Retina (tissue), 1 donor: Measurements from ENCODE around the gene PRICKLE2.

Source experiments
- DNase-seq: peaks from one replicate; pipeline ENCODE4 v3.0.0-alpha.2; 2016

PRICKLE2 gene

DNA sequence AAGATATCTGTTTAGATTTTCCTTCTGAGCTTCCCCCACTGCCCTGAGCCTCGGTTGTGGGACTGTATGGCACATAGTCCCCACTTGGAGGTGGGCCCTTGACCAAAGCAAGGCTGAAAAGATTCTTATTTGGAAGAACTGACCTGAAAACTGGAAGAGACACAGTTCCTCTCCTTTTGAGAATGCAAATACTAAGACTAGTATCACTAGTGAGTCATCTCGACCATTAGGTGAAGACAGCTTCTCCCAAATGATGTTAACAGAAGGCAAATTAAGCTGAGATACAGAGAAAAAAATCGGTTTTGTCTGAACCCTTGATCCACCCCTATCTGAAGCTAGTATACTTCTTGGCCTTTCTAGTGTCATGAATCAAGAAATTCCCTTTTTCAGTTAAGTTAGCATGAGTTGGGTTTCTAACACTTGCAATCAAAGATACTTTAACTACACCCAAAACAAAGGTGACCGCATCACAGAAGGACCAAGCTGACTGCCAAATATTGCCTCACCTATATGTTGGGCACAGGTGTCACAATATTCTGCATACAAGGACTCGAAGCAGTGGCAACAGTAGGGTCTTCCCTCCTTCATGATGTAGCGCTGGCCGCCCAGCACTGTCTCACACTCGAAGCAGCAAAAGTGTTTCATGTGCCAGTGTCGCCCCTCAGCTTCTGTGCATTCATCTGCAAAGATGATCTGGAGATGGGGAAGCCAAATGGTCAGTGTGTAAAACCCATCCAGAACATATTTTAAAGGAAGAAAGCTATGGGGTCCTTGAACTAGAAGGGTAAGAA is 72.4 kb downstream of the PRICKLE2 start:
- DNase-seq = no peak

DNA sequence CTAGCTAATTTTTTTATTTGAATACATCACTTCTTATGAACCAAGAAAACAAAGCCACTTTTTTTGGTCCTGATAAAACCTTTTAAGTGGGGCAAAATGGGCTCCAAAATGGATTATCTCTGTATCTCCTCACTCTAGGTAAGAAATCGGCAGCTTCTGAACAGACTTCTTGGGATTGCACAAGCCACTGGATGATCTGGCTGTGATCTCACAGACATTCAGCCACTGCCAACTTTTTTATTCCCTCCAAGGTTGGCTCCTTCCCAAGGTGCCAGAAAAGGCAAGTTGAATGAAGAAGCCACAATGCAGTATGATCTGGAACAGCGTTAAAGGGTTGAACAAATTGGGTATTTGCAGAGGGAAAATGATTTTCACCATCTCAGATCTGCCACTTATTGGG is 73.2 kb downstream of the PRICKLE2 start:
- DNase-seq = no peak

DNA sequence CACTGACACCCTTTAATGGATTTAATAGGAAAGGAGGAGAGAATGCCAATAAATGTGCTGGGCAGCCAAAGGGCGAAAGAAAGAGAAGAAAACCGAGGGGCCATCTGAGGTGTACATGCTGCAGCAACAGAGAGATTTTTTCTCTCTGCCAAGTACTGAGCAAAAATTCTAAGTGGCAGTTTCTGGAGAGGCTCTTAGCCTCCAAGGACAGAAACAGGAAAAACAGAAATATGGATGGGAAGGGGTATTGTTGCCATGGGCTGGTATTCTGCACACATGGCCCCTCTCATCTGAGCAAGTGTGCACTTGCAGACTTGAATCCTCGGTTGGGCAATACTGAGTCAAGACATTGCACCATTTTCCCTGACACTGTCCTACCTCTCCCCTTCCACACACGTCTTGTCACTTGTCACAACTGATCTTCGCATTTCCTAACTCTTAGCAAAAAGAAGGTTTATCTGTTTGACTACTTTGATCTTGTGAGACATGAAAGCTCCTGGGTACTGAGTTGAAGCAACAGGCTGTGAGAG is 73.9 kb downstream of the PRICKLE2 start:
- no peak for DNase-seq

DNA sequence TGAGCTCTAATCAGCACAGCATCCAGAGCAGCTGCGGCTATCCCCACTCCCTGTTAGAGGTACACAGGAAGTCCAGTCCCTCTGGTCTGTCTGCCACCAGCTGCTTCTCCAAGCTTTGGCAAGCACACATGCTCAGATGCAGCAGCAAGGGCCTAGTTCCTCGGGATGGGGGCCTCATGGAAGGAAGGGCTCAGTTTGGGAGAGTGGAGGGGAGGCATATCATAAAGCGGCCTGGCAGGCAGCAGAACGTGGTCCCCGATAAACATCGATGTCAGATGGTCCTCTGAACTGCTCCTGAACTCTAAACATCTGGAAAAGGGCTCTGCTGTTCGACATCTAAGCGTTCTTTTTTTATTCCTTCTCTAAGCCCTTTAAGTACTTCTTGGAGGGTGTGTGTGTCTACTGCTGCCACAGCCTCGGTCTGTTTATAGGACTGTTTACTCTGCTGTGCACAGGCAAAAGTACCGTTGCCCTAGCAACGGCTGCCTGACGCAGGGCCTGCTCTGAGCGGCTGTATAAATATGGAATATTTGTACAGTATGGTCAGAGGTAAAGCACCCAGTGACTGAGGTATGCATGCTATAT is 74.6 kb downstream of the PRICKLE2 start:
- peak; percentile 29 for DNase-seq

DNA sequence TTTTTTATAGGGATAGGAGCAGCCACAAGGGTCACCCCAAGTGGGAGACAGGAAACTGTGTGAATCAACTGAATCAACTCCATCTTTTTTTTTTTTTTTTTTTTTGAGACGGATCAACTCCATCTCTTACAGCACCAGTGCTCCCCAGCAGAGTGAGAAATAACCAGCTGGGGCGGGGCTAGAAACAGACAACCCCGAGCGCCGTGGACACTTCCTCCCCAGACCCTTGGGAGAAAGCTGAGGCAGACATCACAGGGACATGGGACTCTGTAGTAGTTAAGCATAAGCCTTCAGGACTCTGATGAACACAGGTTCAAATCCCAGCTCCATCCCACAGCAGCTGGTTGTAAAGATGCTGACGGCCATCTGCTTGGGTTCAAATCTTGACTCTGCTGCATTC is 75.4 kb downstream of the PRICKLE2 start:
- no peak for DNase-seq

DNA sequence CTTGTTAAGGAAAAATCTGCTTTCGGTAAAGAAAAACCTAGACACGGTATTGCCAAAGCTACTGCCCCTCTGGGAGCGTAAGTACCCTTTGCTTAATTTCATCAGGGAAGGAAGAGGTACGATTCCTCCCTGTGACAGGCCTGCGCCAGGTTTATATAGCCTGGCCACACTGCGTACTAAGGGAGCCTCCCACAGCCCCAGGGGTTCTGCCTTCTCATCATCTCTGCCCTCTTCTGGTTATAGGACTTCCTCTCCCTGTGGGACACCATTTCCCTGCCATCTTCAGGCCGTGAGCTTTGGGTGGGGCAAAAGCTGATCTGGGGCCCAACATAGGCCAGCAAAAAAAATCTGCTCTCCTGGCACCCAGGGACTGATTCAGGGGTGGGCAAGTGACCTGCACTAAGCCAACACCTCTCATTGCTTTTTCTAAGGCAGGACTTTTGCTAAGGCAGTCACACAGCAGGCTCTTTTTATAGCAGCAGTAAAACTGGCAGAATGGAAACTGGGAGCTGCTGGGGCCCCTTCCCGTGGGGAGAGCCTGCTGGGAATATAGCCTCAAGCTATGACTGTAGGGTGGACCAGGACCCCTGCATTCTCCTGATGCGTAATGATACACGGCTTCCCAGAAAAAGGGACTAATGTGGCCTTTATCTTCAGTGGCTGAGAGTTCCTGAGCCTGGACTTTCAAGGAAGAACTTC is 76.2 kb downstream of the PRICKLE2 start:
- no peak for DNase-seq

DNA sequence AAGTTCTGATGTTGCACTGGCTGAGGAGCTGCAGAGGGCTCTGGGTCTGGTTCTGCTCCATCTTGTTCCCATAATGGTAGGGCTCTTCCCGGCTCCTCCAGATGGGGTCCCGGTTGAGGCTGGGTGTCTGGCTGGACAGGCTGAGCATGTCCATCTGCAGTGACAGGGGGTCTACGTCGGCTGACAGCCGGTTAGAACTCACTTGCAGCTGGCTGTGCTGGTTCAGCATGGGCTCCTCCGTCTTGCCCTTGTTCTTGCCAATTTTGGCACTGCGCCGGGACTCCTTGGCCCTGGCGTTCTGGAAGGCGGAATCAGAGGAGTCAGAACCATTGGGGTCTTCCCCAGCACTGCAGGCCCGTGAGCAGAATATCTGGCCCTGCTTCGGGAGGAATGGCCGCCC is 78.1 kb downstream of the PRICKLE2 start:
- DNase-seq = no peak

DNA sequence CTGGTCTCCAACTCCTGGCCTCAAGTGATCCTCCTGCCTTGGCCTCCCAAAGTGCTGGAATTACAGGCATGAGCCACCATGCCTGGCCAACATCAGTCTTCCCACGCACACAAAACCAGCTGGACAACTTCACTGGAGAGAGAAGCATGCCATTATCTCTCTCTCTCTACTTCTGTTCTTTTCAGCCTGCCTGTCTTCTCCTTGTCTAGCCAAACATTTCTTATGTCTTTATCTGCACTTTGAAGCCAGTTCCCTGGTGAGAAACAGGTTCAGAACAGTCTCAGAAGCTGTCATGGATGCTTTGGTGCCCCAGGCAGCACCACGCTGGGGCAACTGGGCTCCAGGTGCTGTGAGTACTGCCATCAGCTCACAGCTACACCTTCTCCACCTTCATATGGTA is 79.8 kb downstream of the PRICKLE2 start:
- DNase-seq = no peak

DNA sequence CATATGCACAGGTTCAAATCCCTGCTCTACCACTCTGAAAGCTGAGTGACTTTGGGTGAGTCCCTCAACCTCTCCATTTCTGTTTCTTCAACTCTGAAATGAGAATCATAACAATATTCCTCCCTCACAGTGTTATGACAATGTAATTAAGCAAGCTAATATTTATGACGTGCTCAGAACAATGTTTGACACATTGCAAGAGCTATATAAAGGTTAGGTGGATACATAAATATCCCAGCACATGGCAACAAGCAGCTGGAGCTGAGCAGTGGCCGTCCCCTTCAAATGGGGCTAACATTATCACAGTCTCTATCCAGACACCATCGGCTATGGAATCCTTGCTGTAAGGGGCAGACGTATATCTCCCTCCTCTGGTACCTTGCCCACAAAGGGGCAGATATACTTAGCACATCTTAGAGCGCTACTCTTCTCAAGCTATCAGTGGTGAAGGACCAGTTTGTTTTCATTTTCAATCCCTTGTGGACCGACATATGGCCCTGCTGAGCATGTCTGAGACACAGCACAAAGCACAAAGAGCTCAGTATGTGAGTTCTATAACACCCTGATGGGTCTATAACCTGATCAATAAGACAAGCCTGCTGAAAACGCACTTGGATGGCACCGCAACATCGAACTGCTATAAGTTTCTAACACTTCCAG is 80.9 kb downstream of the PRICKLE2 start:
- no peak for DNase-seq

DNA sequence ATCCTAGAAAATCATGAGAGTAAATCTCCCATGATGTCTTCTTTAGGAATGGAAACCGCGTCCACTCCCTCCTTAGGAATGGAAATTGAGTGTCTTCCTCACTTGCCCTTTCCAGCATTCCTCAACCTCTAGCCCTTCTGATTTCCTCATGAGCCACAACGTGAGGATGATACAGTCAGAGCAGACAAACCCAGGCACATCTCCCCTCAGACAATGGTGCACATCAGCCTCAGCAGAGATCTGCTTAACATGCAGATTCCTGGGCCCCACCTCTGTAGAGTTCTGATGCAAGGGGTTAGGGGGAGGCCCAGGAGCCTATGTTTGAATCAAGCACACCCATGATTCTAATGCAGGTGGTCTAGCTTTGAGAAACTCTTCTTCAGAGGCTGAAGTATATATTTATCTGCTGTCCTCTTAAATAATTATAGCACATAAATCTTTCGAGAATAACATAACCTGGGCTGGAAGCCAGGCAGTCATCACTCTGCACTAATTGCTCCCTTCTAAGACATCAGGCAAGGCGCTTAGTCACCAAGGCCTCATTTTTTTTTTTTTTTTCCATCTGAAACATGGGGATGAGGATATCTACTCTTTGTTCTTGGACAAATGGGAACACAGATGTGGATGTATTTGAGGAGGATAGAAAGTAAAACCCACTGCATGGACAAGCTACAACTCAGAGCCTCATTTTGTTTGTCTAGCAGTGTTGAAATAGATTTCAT is 81.7 kb downstream of the PRICKLE2 start:
- no peak for DNase-seq

DNA sequence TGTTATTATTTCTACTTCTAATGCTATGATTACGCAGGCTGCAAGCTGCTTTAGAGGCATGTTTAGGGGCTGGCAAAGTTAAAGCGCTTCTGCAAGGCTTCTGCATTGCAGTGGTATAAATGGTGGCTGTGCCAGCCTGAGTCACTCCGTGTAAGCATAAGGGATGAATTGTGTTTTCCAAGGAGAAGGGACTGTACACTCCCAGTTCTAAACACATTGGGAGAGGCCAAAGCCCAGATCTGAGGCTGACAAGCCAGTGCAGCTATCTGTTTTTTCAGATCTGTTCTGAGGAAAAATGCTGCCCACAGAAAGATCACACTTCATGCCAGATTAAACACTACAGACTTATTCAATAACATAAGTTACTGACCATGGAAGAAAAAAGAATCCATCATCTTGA is 83.8 kb downstream of the PRICKLE2 start:
- DNase-seq = no peak

DNA sequence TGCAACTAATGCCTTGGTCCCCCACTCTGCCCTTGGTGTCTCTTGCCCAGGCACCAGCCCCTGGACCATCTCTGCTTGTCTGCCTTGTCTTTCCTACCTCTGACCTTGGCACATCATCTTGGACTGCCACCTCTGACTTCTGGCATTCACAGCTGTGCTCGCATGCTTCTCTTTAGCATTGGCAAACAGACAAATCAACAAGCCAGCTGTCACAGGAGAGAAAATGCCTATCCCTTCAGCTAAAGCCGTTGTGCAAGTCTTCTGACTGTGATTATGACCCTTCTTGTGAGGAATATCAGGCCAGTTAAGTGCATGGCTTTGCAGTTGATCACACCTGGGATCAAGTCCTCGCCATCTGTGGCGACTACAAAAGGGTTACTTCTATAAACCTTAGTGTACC is 84.6 kb downstream of the PRICKLE2 start:
- DNase-seq = no peak

DNA sequence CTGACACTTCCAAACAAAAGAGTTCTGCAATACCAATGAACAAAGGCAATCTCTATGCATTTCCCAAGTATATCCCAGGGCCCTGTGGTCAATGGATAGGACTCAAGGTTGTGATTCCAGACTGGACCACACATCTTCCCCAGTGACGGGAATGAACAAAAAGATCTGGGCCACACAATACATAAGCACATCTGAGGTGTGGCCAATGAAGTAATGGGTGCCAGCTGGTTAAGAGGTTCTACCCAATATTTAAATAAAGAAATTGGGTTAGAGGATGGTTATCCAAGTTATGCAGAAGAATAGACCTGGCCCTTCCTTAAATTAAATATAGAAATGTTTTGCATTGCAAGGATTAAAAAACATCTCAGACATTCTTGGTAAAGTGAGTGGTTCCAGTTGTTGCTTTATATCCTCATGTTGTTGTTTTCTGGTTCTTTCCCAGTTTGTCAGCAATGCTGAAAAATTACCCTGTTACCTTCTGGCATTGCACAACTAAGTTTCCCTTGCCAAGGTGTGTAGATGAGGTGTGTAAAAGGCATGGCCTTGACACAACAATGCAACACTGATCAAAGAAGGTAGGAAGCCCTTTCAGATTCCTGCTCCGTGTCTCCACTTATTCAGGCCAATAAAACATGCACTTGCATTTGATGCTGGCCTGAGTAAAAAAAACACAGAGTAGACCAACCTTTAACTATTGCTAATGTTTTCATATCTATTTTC is 86.5 kb downstream of the PRICKLE2 start:
- no peak for DNase-seq

DNA sequence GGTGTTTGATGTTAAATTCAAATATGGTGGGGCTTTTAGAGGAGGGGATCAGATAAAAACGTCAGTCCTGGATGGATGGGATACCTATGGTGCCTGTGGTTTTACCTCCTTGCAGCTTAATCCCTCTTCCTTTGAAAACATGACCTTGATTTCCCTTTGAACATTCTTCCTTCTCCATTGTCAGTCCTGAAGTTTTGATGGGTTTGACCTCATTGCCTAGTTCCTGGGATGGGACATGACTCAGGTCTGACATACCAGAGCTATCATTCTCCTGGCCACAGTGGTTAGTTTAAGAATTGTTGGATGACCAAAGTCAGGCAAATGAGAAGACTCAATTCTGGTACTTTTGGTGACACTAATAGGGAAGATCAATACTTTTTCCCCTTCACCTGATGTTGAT is 87.2 kb downstream of the PRICKLE2 start:
- DNase-seq = no peak

DNA sequence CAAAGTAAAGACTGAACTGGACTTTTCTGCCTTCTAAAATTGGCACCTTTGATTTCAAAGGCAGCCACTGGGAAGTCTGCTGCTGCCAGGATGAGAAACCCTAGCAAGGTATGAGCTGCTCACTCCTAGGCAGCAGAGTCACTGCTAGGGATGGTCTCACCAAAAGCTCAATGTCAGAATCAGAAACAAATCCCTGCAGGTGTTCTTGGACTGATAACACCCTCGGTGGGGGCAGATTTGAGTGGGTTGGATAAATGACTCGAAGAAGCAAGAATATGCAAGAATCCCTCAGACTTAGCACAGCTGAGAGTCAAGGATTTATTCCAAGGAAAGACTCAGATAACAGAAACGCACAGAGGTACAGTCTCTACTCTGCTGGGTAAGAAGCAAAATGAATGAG is 90.4 kb downstream of the PRICKLE2 start:
- DNase-seq = no peak

DNA sequence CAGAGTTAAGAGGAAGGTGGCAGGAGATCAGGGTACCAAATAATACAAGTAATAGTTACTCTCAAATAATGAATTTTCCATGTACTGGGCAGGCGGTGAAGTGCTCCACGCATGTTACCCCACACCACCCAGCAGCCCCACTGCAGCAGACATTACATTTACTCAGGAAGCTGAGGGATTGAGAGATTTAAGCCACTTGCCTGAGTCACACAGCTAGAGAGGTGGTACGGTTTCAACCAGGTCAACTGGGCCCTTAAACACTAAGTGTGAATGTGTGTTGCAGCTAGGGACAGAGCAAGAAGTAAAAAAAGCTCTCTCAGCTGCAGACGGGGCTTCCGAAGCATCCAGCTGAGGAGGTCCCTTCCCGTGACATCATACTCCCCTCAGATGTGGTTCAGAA is 91.3 kb downstream of the PRICKLE2 start:
- no peak for DNase-seq

DNA sequence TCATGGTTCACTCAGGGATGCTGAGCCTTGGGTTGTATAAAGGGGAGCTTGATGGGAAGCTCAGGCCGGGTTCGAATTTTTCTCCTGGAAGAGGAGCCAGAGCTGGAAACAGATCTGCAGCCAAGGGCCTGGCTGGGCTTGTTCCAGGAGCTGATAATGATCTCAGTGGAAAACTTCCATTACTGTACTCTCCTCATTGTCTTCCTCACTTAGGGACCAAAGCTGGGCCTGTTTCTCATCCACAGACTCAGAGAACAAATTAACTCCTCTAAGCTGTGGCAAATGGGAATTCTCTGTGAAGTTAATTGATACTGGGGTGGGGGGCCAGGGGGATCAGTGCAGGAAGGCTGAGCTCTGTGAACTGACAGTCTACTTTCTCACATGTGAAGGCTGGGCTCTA is 92.0 kb downstream of the PRICKLE2 start:
- no peak for DNase-seq

DNA sequence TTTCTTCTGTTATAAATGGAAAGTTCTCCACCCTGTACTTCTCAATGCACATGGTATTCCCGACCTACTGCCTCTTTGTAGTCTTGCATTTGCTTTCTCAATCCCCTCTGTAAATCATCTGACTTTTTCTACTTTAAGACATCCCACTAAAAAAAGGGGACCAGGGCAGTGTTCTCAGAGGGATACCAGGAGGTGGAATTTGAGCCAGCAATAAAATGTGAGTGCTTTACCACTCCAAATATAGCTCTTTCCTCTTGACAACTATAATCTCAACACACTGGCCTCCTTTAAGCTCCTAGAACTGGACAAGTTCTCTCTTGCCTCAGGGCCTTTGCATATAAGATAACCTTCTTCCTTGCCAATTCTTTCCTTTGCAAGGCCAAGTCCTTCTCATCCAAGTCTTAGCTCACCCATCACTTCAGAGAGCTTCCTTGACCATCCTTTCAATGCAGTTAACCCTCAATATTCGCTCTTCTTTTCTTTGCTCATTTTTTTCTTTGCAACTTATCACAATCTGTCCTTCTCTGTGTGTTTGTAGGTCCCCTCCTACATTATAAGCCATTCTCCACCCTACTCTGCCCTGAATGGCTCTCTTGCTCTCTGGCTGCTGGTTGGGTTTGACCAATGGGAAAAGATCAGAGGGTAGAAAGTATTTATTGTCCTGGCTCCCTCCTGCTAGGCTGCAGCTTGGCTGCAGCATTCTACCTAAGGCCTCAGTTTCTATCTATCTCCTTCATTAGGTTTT is 93.4 kb downstream of the PRICKLE2 start:
- no peak for DNase-seq

DNA sequence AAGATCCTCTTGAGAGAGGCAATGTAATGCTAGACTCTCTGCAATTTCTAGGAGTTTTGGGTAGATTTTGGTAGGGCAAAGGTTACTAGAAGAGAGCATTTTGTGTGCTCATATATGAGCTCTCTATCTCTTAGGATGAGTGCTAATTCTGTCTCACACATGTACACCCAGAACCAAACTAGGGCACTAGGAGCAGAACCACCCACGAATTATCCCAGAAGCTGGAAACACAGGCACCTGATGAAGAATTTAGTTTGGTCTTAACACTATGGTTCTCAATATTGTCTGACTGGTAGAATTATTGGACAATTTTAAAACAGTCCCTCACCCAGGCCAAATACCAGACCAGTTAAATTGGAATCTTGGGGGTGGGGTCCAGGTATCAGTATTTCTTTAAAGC is 94.8 kb downstream of the PRICKLE2 start:
- DNase-seq = no peak

DNA sequence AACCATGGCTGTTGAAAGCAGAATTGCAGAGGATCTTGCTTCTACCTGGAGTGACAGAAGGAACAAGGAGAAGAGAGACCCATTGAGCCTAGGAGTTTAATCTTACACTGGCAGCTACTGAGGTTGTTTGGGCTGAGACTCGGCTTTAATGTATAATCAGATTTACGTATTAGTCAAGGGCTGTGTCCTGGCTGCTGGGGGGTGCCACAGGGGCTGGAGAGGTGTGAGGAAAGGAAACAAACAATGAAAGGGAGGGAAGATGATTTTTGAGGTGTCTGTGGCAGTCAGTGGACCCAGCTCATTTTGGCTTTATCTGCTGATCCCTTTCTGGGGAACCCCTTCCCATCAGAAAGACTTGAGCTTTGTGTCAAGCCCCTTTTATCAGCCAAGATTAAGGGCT is 95.7 kb downstream of the PRICKLE2 start:
- DNase-seq = no peak

DNA sequence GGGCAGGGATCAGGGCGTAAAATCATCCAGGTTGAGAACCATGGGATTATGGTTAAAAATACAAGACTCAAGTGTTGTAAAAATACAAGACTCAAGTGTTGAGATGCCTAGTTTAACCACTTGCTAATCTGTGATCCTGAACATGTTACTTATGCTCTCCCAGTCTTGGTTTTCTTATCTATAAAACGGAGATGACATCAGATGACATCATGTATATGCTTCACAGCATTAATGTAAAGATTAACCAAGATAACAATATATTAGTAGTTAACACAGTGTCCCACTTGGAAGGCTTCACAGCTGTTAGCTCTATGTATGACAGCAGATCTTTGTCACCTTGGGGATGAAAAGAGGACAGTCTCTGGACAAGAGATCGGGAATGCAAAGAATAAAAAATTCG is 96.2 kb downstream of the PRICKLE2 start:
- no peak for DNase-seq
